OCI-LY7 (cell line): Measurements from ENCODE around the gene FBXO11.

Experiments used
- CTCF ChIP-seq: fragments of 200-600 bp; sonication (generic); conservative IDR thresholded peaks from 2 replicates; pipeline ENCODE4 v1.5.1; 2014; ENCODE audit warnings: mild to moderate bottlenecking, antibody characterized with exemption, low read length, moderate library complexity, mixed read lengths
- EZH2phosphoT487 ChIP-seq: fragments of 200-600 bp; sonication (generic); IDR thresholded peaks from 2 replicates; pipeline ENCODE4 v1.6.1; 2018; ENCODE audit warnings: low read depth, borderline replicate concordance, mild to moderate bottlenecking, mixed run types, antibody characterized with exemption, low read length, moderate library complexity, mixed read lengths

DNA sequence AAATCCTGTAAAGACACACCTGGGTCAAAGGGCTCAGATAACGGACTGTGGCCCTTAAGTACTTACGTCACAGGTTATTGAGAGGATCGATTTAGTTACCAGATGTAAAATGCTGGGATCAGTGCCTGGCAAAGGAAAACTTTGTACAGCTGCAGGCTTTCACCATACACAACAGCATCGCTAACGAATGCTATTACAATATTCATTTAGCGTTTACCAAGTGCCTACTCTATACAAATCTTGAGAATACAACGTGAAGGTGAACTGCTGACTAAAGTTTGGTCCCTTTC is 124.0 kb downstream of the FBXO11 start:
- no peak for TF ChIP-seq CTCF
- no peak for TF ChIP-seq EZH2phosphoT487
